Measurements from ENCODE around the gene STH.
"Not testable (repeated sequence)": the region's sequence is repeated elsewhere in the genome, so short reads cannot be mapped to it uniquely, and the experiment has no call there.

Gene STH

DNA sequence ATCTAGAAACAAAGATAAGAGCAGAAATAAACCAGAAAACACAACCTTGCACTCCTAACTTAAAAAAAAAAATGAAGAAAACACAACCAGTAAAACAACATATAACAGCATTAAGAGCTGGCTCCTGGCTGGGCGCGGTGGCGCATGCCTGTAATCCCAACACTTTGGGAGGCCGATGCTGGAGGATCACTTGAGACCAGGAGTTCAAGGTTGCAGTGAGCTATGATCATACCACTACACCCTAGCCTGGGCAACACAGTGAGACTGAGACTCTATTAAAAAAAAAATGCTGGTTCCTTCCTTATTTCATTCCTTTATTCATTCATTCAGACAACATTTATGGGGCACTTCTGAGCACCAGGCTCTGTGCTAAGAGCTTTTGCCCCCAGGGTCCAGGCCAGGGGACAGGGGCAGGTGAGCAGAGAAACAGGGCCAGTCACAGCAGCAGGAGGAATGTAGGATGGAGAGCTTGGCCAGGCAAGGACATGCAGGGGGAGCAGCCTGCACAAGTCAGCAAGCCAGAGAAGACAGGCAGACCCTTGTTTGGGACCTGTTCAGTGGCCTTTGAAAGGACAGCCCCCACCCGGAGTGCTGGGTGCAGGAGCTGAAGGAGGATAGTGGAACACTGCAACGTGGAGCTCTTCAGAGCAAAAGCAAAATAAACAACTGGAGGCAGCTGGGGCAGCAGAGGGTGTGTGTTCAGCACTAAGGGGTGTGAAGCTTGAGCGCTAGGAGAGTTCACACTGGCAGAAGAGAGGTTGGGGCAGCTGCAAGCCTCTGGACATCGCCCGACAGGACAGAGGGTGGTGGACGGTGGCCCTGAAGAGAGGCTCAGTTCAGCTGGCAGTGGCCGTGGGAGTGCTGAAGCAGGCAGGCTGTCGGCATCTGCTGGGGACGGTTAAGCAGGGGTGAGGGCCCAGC is 2.6 kb downstream of the STH start:
- H3K4me3 Mint-ChIP-seq, result no peak overlapping the region
- no peak overlapping the region for H3K27ac Mint-ChIP-seq
- H3K36me3 Mint-ChIP-seq, result no peaks in the 10 kb centered on the region
- H3K9me3 Mint-ChIP-seq, result no peaks in the 10 kb centered on the region
- peak; percentile 5 for ATAC-seq
- DNase-seq (ENCODE audit: low spot score in 2 of 2), result no peak
- H3K4me1 Mint-ChIP-seq, result no peaks in the 10 kb centered on the region

DNA sequence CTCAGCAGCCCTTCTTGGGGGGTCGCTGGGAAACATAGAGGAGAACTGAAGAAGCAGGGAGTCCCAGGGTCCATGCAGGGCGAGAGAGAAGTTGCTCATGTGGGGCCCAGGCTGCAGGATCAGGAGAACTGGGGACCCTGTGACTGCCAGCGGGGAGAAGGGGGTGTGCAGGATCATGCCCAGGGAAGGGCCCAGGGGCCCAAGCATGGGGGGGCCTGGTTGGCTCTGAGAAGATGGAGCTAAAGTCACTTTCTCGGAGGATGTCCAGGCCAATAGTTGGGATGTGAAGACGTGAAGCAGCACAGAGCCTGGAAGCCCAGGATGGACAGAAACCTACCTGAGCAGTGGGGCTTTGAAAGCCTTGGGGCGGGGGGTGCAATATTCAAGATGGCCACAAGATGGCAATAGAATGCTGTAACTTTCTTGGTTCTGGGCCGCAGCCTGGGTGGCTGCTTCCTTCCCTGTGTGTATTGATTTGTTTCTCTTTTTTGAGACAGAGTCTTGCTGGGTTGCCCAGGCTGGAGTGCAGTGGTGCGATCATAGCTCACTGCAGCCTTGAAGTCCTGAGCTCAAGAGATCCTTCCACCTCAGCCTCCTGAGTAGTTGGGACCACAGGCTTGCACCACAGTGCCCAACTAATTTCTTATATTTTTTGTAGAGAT is 3.4 kb downstream of the STH start:
- Mint-ChIP-seq H3K36me3 (no peaks in the 10 kb centered on the region), H3K4me3 (no peak overlapping the region), H3K4me1 (no peaks in the 10 kb centered on the region), H3K27ac (no peak overlapping the region), H3K9me3 (no peaks in the 10 kb centered on the region)
- DNase-seq (ENCODE audit: low spot score in 2 of 2) (peak; percentile 59 to 87), ATAC-seq (peak; percentile 86)

DNA sequence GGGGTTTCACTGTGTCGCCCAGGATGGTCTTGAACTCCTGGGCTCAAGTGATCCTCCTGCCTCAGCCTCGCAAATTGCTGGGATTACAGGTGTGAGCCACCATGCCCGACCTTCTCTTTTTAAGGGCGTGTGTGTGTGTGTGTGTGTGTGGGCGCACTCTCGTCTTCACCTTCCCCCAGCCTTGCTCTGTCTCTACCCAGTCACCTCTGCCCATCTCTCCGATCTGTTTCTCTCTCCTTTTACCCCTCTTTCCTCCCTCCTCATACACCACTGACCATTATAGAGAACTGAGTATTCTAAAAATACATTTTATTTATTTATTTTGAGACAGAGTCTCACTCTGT is 3.9 kb downstream of the STH start:
- Mint-ChIP-seq H3K4me3 (no peak overlapping the region), H3K9me3 (no peaks in the 10 kb centered on the region), H3K27ac (no peak overlapping the region), H3K4me1 (no peaks in the 10 kb centered on the region), H3K36me3 (no peaks in the 10 kb centered on the region)
- no peak for DNase-seq (ENCODE audit: low spot score in 2 of 2)
- peak; percentile 28 for ATAC-seq

DNA sequence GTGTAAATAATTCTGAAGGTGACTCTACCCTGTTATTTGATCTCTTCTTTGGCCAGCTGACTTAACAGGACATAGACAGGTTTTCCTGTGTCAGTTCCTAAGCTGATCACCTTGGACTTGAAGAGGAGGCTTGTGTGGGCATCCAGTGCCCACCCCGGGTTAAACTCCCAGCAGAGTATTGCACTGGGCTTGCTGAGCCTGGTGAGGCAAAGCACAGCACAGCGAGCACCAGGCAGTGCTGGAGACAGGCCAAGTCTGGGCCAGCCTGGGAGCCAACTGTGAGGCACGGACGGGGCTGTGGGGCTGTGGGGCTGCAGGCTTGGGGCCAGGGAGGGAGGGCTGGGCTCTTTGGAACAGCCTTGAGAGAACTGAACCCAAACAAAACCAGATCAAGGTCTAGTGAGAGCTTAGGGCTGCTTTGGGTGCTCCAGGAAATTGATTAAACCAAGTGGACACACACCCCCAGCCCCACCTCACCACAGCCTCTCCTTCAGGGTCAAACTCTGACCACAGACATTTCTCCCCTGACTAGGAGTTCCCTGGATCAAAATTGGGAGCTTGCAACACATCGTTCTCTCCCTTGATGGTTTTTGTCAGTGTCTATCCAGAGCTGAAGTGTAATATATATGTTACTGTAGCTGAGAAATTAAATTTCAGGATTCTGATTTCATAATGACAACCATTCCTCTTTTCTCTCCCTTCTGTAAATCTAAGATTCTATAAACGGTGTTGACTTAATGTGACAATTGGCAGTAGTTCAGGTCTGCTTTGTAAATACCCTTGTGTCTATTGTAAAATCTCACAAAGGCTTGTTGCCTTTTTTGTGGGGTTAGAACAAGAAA is 5.1 kb downstream of the STH start:
- Mint-ChIP-seq H3K4me3 (no peak overlapping the region), H3K36me3 (no peaks in the 10 kb centered on the region), H3K27ac (no peak overlapping the region), H3K9me3 (no peaks in the 10 kb centered on the region), H3K4me1 (no peaks in the 10 kb centered on the region)
- ATAC-seq (no peak), DNase-seq (ENCODE audit: low spot score in 2 of 2) (no peak)

DNA sequence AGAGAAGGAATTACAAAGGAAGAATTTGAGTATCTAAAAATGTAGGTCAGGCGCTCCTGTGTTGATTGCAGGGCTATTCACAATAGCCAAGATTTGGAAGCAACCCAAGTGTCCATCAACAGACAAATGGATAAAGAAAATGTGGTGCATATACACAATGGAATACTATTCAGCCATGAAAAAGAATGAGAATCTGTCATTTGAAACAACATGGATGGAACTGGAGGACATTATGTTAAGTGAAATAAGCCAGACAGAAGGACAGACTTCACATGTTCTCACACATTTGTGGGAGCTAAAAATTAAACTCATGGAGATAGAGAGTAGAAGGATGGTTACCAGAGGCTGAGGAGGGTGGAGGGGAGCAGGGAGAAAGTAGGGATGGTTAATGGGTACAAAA is 7.0 kb downstream of the STH start:
- not testable (repeated sequence) for H3K36me3 Mint-ChIP-seq; H3K27ac Mint-ChIP-seq; DNase-seq (ENCODE audit: low spot score in 2 of 2); H3K9me3 Mint-ChIP-seq; H3K4me1 Mint-ChIP-seq; ATAC-seq; H3K4me3 Mint-ChIP-seq

DNA sequence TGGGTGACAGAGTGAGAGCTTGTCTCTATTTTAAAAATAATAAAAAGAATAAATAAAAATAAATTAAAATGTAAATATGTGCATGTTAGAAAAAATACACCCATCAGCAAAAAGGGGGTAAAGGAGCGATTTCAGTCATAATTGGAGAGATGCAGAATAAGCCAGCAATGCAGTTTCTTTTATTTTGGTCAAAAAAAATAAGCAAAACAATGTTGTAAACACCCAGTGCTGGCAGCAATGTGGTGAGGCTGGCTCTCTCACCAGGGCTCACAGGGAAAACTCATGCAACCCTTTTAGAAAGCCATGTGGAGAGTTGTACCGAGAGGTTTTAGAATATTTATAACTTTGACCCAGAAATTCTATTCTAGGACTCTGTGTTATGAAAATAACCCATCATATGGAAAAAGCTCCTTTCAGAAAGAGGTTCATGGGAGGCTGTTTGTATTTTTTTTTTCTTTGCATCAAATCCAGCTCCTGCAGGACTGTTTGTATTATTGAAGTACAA is 8.5 kb downstream of the STH start:
- Mint-ChIP-seq H3K27ac (no peak overlapping the region), H3K36me3 (no peaks in the 10 kb centered on the region), H3K9me3 (no peaks in the 10 kb centered on the region), H3K4me1 (no peaks in the 10 kb centered on the region), H3K4me3 (no peak overlapping the region)
- DNase-seq (ENCODE audit: low spot score in 2 of 2), result no peak
- ATAC-seq, result no peak

DNA sequence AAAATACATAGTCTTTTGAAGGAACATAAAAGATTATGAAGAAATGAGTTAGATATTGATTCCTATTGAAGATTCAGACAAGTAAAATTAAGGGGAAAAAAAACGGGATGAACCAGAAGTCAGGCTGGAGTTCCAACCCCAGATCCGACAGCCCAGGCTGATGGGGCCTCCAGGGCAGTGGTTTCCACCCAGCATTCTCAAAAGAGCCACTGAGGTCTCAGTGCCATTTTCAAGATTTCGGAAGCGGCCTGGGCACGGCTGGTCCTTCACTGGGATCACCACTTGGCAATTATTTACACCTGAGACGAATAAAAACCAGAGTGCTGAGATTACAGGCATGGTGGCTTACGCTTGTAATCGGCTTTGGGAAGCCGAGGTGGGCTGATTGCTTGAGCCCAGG is 9.5 kb downstream of the STH start:
- H3K4me3 Mint-ChIP-seq, result no peak overlapping the region
- no peaks in the 10 kb centered on the region for H3K36me3 Mint-ChIP-seq
- ATAC-seq, result no peak
- no peaks in the 10 kb centered on the region for H3K9me3 Mint-ChIP-seq
- H3K4me1 Mint-ChIP-seq, result no peaks in the 10 kb centered on the region
- H3K27ac Mint-ChIP-seq, result no peak overlapping the region
- no peak for DNase-seq (ENCODE audit: low spot score in 2 of 2)

DNA sequence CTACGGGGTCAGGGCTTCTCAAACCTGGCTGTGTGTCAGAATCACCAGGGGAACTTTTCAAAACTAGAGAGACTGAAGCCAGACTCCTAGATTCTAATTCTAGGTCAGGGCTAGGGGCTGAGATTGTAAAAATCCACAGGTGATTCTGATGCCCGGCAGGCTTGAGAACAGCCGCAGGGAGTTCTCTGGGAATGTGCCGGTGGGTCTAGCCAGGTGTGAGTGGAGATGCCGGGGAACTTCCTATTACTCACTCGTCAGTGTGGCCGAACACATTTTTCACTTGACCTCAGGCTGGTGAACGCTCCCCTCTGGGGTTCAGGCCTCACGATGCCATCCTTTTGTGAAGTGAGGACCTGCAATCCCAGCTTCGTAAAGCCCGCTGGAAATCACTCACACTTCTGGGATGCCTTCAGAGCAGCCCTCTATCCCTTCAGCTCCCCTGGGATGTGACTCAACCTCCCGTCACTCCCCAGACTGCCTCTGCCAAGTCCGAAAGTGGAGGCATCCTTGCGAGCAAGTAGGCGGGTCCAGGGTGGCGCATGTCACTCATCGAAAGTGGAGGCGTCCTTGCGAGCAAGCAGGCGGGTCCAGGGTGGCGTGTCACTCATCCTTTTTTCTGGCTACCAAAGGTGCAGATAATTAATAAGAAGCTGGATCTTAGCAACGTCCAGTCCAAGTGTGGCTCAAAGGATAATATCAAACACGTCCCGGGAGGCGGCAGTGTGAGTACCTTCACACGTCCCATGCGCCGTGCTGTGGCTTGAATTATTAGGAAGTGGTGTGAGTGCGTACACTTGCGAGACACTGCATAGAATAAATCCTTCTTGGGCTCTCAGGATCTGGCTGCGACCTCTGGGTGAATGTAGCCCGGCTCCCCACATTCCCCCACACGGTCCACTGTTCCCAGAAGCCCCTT is 10.9 kb downstream of the STH start:
- no peak overlapping the region for H3K4me3 Mint-ChIP-seq
- DNase-seq (ENCODE audit: low spot score in 2 of 2), result no peak
- no peak overlapping the region for H3K27ac Mint-ChIP-seq
- ATAC-seq, result no peak
- no peaks in the 10 kb centered on the region for H3K36me3 Mint-ChIP-seq
- H3K9me3 Mint-ChIP-seq, result no peaks in the 10 kb centered on the region
- H3K4me1 Mint-ChIP-seq, result no peaks in the 10 kb centered on the region

DNA sequence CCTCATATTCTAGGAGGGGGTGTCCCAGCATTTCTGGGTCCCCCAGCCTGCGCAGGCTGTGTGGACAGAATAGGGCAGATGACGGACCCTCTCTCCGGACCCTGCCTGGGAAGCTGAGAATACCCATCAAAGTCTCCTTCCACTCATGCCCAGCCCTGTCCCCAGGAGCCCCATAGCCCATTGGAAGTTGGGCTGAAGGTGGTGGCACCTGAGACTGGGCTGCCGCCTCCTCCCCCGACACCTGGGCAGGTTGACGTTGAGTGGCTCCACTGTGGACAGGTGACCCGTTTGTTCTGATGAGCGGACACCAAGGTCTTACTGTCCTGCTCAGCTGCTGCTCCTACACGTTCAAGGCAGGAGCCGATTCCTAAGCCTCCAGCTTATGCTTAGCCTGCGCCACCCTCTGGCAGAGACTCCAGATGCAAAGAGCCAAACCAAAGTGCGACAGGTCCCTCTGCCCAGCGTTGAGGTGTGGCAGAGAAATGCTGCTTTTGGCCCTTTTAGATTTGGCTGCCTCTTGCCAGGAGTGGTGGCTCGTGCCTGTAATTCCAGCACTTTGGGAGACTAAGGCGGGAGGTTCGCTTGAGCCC is 11.6 kb downstream of the STH start:
- H3K9me3 Mint-ChIP-seq, result no peaks in the 10 kb centered on the region
- H3K4me3 Mint-ChIP-seq, result no peak overlapping the region

DNA sequence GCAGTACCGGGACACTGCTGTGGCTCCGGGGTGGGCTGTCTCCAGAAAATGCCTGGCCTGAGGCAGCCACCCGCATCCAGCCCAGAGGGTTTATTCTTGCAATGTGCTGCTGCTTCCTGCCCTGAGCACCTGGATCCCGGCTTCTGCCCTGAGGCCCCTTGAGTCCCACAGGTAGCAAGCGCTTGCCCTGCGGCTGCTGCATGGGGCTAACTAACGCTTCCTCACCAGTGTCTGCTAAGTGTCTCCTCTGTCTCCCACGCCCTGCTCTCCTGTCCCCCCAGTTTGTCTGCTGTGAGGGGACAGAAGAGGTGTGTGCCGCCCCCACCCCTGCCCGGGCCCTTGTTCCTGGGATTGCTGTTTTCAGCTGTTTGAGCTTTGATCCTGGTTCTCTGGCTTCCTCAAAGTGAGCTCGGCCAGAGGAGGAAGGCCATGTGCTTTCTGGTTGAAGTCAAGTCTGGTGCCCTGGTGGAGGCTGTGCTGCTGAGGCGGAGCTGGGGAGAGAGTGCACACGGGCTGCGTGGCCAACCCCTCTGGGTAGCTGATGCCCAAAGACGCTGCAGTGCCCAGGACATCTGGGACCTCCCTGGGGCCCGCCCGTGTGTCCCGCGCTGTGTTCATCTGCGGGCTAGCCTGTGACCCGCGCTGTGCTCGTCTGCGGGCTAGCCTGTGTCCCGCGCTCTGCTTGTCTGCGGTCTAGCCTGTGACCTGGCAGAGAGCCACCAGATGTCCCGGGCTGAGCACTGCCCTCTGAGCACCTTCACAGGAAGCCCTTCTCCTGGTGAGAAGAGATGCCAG is 12.9 kb downstream of the STH start:
- Mint-ChIP-seq H3K4me1 (no peaks in the 10 kb centered on the region), H3K27ac (no peak overlapping the region), H3K9me3 (no peaks in the 10 kb centered on the region), H3K36me3 (no peaks in the 10 kb centered on the region), H3K4me3 (no peak overlapping the region)
- DNase-seq (ENCODE audit: low spot score in 2 of 2) (no peak), ATAC-seq (no peak)

More for the DNA sequence above, 11.6 kb downstream of the STH start:
- no peaks in the 10 kb centered on the region for H3K4me1 Mint-ChIP-seq
- DNase-seq (ENCODE audit: low spot score in 2 of 2), result no peak
- no peak overlapping the region for H3K27ac Mint-ChIP-seq
- no peak for ATAC-seq
- H3K36me3 Mint-ChIP-seq, result no peaks in the 10 kb centered on the region

DNA sequence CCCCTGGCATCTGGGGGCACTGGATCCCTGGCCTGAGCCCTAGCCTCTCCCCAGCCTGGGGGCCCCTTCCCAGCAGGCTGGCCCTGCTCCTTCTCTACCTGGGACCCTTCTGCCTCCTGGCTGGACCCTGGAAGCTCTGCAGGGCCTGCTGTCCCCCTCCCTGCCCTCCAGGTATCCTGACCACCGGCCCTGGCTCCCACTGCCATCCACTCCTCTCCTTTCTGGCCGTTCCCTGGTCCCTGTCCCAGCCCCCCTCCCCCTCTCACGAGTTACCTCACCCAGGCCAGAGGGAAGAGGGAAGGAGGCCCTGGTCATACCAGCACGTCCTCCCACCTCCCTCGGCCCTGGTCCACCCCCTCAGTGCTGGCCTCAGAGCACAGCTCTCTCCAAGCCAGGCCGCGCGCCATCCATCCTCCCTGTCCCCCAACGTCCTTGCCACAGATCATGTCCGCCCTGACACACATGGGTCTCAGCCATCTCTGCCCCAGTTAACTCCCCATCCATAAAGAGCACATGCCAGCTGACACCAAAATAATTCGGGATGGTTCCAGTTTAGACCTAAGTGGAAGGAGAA is 13.5 kb downstream of the STH start:
- no peak for ATAC-seq
- no peak for DNase-seq (ENCODE audit: low spot score in 2 of 2)
- Mint-ChIP-seq H3K27ac (no peak overlapping the region), H3K9me3 (no peaks in the 10 kb centered on the region), H3K4me3 (no peak overlapping the region), H3K36me3 (no peaks in the 10 kb centered on the region), H3K4me1 (no peaks in the 10 kb centered on the region)

DNA sequence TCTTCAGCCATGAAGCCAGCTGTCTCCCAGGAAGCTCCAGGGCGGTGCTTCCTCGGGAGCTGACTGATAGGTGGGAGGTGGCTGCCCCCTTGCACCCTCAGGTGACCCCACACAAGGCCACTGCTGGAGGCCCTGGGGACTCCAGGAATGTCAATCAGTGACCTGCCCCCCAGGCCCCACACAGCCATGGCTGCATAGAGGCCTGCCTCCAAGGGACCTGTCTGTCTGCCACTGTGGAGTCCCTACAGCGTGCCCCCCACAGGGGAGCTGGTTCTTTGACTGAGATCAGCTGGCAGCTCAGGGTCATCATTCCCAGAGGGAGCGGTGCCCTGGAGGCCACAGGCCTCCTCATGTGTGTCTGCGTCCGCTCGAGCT is 14.1 kb downstream of the STH start:
- ATAC-seq, result no peak
- H3K4me3 Mint-ChIP-seq, result no peak overlapping the region
- H3K9me3 Mint-ChIP-seq, result no peaks in the 10 kb centered on the region
- H3K36me3 Mint-ChIP-seq, result no peaks in the 10 kb centered on the region
- no peak overlapping the region for H3K27ac Mint-ChIP-seq
- peaks cover under 1% of the 10 kb centered on the region for H3K4me1 Mint-ChIP-seq
- no peak for DNase-seq (ENCODE audit: low spot score in 2 of 2)

DNA sequence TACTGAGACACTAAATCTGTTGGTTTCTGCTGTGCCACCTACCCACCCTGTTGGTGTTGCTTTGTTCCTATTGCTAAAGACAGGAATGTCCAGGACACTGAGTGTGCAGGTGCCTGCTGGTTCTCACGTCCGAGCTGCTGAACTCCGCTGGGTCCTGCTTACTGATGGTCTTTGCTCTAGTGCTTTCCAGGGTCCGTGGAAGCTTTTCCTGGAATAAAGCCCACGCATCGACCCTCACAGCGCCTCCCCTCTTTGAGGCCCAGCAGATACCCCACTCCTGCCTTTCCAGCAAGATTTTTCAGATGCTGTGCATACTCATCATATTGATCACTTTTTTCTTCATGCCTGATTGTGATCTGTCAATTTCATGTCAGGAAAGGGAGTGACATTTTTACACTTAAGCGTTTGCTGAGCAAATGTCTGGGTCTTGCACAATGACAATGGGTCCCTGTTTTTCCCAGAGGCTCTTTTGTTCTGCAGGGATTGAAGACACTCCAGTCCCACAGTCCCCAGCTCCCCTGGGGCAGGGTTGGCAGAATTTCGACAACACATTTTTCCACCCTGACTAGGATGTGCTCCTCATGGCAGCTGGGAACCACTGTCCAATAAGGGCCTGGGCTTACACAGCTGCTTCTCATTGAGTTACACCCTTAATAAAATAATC is 14.6 kb downstream of the STH start:
- Mint-ChIP-seq H3K27ac (peak overlapping the region; percentile 35), H3K9me3 (no peaks in the 10 kb centered on the region), H3K4me1 (peaks cover 6% of the 10 kb centered on the region), H3K36me3 (no peaks in the 10 kb centered on the region), H3K4me3 (no peak overlapping the region)
- DNase-seq (ENCODE audit: low spot score in 2 of 2) (no peak), ATAC-seq (no peak)
